Fibroblast of lung (primary cell): Measurements from ENCODE around the gene GLB1L.

ENCODE experiments used
- EZH2 ChIP-seq: IDR thresholded peaks from 2 replicates; pipeline ENCODE4 v1.5.1; 2012; ENCODE audit warnings: low read length, control low read depth, mild to moderate bottlenecking; ENCODE audit errors: missing control alignments
- TF ChIP-seq, protein P1 (sequence below), 2 donors: IDR thresholded peaks in 1 of 2; conservative IDR thresholded peaks in 1 of 2; 1 replicate in 1 of 2; 2 replicates in 1 of 2; pipeline ENCODE4 v1.5.1; 2011 to 2012; ENCODE audit warnings: low read length in 2 of 2, control low read depth in 1 of 2, inconsistent platforms in 1 of 2, low read depth in 1 of 2, mild to moderate bottlenecking in 1 of 2

DNA sequence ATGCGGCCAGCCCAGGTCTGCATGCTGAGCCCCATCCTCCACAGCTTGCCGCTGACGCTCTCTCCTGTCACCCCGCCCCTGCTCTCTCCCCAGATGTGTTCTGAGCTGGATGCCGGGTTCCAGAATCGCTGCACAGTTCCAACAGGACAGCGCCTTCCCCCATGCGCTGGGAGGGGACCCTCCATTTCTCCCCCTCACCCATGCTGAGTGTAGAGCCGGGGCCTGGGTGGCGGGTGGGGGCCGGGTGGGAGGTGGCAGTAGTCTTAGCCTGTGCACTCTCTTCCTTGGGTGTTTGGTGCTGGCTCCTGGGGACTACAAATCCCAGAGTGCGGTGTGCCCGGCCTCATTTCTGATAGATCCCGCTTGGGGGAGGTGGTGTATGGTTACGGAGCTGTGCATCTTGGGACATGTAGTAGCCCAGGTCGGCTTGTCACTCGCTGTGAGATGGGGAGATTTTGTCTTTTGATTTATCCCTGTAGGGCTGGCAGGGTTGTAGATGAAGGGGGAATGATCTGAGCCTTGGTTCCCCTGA is 40.7 kb upstream of the GLB1L start:
- TF ChIP-seq, protein P1, sequence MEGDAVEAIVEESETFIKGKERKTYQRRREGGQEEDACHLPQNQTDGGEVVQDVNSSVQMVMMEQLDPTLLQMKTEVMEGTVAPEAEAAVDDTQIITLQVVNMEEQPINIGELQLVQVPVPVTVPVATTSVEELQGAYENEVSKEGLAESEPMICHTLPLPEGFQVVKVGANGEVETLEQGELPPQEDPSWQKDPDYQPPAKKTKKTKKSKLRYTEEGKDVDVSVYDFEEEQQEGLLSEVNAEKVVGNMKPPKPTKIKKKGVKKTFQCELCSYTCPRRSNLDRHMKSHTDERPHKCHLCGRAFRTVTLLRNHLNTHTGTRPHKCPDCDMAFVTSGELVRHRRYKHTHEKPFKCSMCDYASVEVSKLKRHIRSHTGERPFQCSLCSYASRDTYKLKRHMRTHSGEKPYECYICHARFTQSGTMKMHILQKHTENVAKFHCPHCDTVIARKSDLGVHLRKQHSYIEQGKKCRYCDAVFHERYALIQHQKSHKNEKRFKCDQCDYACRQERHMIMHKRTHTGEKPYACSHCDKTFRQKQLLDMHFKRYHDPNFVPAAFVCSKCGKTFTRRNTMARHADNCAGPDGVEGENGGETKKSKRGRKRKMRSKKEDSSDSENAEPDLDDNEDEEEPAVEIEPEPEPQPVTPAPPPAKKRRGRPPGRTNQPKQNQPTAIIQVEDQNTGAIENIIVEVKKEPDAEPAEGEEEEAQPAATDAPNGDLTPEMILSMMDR (conservative IDR thresholded peaks at IDR 0.05 in 1 of 2, IDR thresholded peaks at IDR 0.05 in 1 of 2; ENCODE audit: low read depth in 1 of 2, low read length in 2 of 2), result no peak
- TF ChIP-seq EZH2, result no peak
